GM19455 (cell line): ENCODE measurements around the gene SHC3.

Source experiments
- ATAC-seq: cut with Tn5 transposase; IDR thresholded peaks from one replicate; pipeline ENCODE4 v1.9.1; 2021; ENCODE audit not compliant: unreplicated experiment

The SHC3 gene

GRCh38 chr9:89112243-89112642 lies 66.4 kb downstream of the SHC3 start:
- no peak for ATAC-seq

- no peak for ATAC-seq
Observed at GRCh38 chr9:89109666-89110065, 69.0 kb downstream of the SHC3 start.

GRCh38 chr9:89107406-89107805 lies 71.2 kb downstream of the SHC3 start:
- no peak for ATAC-seq

GRCh38 chr9:89106224-89106851 lies 72.3 kb downstream of the SHC3 start:
- ATAC-seq, result no peak

- no peak for ATAC-seq
Observed at GRCh38 chr9:89104821-89105220, 73.8 kb downstream of the SHC3 start.

- no peak for ATAC-seq
Observed at GRCh38 chr9:89097219-89097618, 81.4 kb downstream of the SHC3 start.

GRCh38 chr9:89096807-89097206 lies 81.8 kb downstream of the SHC3 start:
- no peak for ATAC-seq

- ATAC-seq, result no peak
Observed at GRCh38 chr9:89095761-89096528, 82.7 kb downstream of the SHC3 start.

GRCh38 chr9:89093201-89093975 lies 85.2 kb downstream of the SHC3 start:
- no peak for ATAC-seq

- no peak for ATAC-seq
Observed at GRCh38 chr9:89089176-89089575, 89.4 kb downstream of the SHC3 start.

- no peak for ATAC-seq
Observed at GRCh38 chr9:89083626-89084025, 95.0 kb downstream of the SHC3 start.

GRCh38 chr9:89080193-89080592 lies 98.4 kb downstream of the SHC3 start:
- ATAC-seq, result no peak

- no peak for ATAC-seq
Observed at GRCh38 chr9:89079391-89079790, 99.2 kb downstream of the SHC3 start.

GRCh38 chr9:89078860-89079259 lies 99.8 kb downstream of the SHC3 start:
- ATAC-seq, result no peak

- ATAC-seq, result no peak
Observed at GRCh38 chr9:89078421-89078820, 100.2 kb downstream of the SHC3 start.

GRCh38 chr9:89077519-89077918 lies 101.1 kb downstream of the SHC3 start:
- ATAC-seq, result peak; percentile 60

- ATAC-seq, result no peak
Observed at GRCh38 chr9:89073397-89073796, 105.2 kb downstream of the SHC3 start.

GRCh38 chr9:89071591-89071990 lies 107.0 kb downstream of the SHC3 start:
- ATAC-seq, result no peak

- ATAC-seq, result no peak
Observed at GRCh38 chr9:89066835-89067234, 111.8 kb downstream of the SHC3 start.

GRCh38 chr9:89065921-89066320 lies 112.7 kb downstream of the SHC3 start:
- ATAC-seq, result no peak

GRCh38 chr9:89060790-89061189 lies 117.8 kb downstream of the SHC3 start:
- no peak for ATAC-seq

- ATAC-seq, result no peak
Observed at GRCh38 chr9:89059925-89060506, 118.6 kb downstream of the SHC3 start.
